Measurements from ENCODE around the gene SERP2.
"Not testable (repeated sequence)": the region's sequence is repeated elsewhere in the genome, so short reads cannot be mapped to it uniquely, and the experiment has no call there.

The SERP2 gene

DNA sequence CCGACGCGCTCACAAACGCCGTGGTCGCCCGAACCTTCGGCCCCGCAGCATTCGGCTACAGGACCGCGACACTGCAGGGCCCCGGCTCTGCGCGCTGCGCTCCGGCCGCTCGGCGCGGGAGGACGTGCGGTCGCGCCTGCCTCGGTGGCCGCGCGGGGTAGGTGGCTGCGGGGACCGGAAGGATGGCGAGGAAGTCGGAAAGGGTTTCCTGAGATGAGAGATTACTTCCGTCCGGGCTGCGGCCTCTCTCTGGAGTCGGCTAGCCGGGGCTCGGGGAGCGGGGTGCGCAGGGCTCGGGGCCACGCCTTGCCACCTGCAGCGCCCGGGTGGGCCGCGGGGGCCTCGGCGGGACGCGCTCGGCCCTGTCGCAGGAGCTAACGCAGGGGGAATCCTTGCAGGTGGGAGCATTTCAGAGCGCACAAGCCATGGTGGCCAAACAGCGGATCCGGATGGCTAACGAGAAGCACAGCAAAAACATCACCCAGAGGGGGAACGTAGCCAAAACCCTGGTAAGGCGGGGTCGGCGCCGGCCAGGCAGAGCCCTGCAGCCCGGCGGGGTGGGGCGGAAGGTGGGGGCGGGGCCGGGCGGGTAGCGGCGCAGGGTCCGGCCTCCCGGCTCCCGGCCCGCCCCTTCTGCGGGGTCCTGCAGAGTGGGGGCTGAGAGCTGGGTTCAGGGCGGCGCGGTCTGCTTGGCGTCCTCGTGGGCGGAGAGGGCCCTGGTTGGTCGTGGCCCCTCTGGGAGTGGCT lies at the start of gene SERP2:
Gene SERP2 (plus strand): TSS at position 224 of the 747 bp plus-strand sequence. CDS start 202 bp downstream, at position 426.
- Histone ChIP-seq H3K4me3 (ENCODE audit: low read depth, low read length) (peak within 1 kb of the TSS; percentile 72), H3K9me3 (ENCODE audit: control insufficient read depth, insufficient read depth, low read length) (no peaks in the 10 kb centered on the region), H3K36me3 (ENCODE audit: control insufficient read depth, insufficient read depth, low read length) (no peaks in the 10 kb centered on the region), H3K4me1 (ENCODE audit: control insufficient read depth, insufficient read depth, low read length) (peaks cover 7% of the 10 kb centered on the region), H3K27me3 (ENCODE audit: control insufficient read depth, insufficient read depth, low read length) (peaks cover 3% of the 10 kb centered on the region), H3K9ac (ENCODE audit: low read depth, low read length) (no peak within 1 kb of the TSS)

DNA sequence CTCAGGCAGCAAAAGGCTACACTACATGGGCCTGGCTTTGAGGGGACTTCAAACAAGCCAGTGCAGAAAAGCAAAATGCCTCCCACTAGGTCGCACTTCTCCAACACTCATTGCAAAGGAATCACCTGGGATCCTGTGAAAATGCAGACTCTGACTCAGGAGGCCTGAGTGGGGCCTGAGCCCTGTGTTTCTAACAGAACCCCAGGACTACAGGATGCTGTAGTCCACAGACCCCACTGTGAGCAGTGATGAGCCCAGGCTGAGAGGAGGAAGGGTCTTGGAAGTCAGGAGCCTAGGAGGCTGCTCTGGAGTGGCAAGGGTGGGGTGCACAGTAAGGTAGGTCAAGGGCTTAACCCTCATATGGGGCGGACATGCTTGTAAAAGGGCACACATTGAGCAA lies 46.7 kb upstream of the SERP2 start:
- Histone ChIP-seq H3K9ac (ENCODE audit: low read depth, low read length) (no peak overlapping the region), H3K9me3 (ENCODE audit: control insufficient read depth, insufficient read depth, low read length) (no peaks in the 10 kb centered on the region), H3K4me3 (ENCODE audit: low read depth, low read length) (no peak overlapping the region), H3K36me3 (ENCODE audit: control insufficient read depth, insufficient read depth, low read length) (no peaks in the 10 kb centered on the region), H3K27me3 (ENCODE audit: control insufficient read depth, insufficient read depth, low read length) (no peaks in the 10 kb centered on the region), H3K4me1 (ENCODE audit: control insufficient read depth, insufficient read depth, low read length) (no peaks in the 10 kb centered on the region)

DNA sequence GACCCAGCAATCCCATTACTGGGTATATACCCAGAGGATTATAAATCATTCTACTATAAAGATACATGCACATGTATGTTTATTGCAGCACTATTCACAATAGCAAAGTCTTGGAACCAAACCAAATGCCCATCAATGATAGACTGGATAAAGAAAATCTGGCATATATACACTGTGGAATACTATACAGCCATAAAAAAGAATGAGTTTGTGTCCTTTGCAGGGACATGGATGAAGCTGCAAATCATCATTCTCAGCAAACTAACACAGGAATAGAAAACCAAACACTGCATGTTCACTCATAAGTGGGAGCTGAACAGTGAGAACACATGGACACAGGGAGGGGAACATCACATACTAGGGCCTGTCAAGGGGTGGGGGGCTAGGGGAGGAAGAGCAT lies 44.6 kb upstream of the SERP2 start:
- H3K9me3 ChIP-seq (ENCODE audit: control insufficient read depth, insufficient read depth, low read length); H3K36me3 ChIP-seq (ENCODE audit: control insufficient read depth, insufficient read depth, low read length); H3K9ac ChIP-seq (ENCODE audit: low read depth, low read length); H3K4me3 ChIP-seq (ENCODE audit: low read depth, low read length); H3K4me1 ChIP-seq (ENCODE audit: control insufficient read depth, insufficient read depth, low read length); H3K27me3 ChIP-seq (ENCODE audit: control insufficient read depth, insufficient read depth, low read length): not testable (repeated sequence)

DNA sequence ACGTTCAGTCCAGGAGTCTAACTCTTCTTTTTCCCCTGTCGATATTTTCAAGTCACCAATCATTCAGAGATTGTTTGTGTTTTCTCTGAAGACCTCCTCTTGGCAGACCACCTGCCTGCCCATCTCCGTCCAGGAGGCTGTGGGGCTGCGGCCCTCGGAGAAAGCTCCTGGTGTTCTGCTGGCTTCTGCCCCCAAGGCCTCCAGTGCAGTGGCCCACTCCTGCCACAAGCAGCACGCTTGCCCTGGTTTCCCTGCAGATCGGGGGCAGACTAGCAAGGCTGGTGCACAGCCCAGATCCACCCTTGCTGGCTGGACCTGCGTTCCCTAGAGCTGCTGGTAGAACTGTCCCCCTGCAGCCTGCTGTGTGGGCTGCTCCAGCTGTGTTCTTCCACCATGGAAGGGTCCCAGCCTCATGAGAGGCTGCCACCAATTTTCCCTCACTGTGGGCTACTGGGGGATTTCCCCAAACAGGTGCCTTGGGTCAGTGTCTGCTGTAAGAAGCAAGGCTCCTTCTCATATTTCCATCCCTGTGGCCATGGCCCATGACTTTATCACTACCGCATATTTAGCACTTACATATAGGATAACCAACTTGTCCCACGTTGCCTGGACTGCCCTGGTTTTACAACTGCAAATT lies 43.6 kb upstream of the SERP2 start:
- Histone ChIP-seq H3K4me3 (ENCODE audit: low read depth, low read length) (no peak overlapping the region), H3K9me3 (ENCODE audit: control insufficient read depth, insufficient read depth, low read length) (no peaks in the 10 kb centered on the region), H3K27me3 (ENCODE audit: control insufficient read depth, insufficient read depth, low read length) (no peaks in the 10 kb centered on the region), H3K36me3 (ENCODE audit: control insufficient read depth, insufficient read depth, low read length) (no peaks in the 10 kb centered on the region), H3K4me1 (ENCODE audit: control insufficient read depth, insufficient read depth, low read length) (peaks cover 4% of the 10 kb centered on the region), H3K9ac (ENCODE audit: low read depth, low read length) (no peak overlapping the region)

DNA sequence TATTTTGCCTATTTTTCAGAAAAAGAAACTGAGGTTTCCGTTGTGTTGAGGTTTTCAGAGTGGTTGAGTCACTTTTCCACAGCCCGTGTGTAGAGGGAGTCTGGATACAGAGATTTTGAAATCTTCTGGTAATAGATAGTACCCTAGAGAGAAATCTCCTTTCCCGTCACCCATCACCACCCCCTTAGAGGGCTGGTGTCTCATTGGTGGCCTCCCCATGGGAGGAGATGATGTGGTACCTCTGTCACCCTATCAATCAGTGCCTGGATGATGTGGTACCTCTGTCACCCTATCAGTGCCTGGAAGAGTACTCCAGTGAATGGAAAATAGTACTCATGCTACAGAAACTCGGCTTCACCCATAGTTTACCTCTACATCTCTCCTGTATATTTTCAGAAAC lies 42.2 kb upstream of the SERP2 start:
- Histone ChIP-seq H3K4me3 (ENCODE audit: low read depth, low read length) (no peak overlapping the region), H3K9ac (ENCODE audit: low read depth, low read length) (no peak overlapping the region), H3K27me3 (ENCODE audit: control insufficient read depth, insufficient read depth, low read length) (no peaks in the 10 kb centered on the region), H3K9me3 (ENCODE audit: control insufficient read depth, insufficient read depth, low read length) (no peaks in the 10 kb centered on the region), H3K36me3 (ENCODE audit: control insufficient read depth, insufficient read depth, low read length) (no peaks in the 10 kb centered on the region), H3K4me1 (ENCODE audit: control insufficient read depth, insufficient read depth, low read length) (peaks cover 4% of the 10 kb centered on the region)

DNA sequence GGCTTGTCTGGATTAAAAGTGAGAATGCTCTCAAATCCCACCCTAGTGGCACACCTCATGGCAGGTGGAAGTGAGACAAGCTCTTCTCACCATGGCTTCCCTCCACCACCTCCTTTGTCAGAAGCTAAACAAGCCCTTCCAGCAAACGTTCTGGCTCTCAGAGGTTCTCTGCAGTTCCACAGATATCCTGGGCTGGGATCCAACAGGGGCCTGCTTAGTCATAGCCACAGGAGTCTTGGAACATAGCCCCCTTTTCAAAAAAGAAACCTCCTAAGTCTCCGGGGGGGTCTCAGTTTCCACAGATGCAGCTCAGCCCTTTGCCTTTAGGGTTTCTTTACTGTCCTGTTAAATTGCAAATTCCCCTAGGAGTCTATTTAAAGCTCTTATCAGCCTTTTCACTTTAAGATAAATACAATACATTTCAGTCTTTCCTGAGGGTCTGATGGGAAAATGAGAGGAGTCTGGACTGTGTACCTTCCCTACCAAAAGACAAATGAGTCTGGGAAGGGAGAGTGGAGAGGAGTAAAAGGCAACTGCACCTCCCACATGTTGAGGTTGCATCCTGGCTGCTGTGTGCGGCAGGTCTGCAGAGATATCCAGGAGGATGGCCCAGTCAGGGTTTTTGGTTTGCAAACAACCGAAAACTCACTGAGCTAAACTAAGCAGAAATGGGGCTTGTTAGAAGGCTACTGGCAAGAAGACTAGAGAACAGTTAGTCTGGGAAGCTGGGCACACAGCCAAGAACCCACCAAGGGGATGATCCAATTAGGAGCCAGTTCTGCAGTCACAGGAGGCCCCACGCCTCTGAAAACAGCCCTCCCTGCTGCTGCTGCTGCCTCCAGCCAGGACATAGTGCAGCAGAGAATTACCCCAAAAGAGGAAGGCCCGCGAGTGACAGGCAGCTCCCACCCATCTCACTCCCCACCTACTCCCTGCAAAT lies 41.4 kb upstream of the SERP2 start:
- H3K4me3 ChIP-seq (ENCODE audit: low read depth, low read length) = no peak overlapping the region
- no peaks in the 10 kb centered on the region for H3K36me3 ChIP-seq (ENCODE audit: control insufficient read depth, insufficient read depth, low read length)
- H3K9me3 ChIP-seq (ENCODE audit: control insufficient read depth, insufficient read depth, low read length) = no peaks in the 10 kb centered on the region

DNA sequence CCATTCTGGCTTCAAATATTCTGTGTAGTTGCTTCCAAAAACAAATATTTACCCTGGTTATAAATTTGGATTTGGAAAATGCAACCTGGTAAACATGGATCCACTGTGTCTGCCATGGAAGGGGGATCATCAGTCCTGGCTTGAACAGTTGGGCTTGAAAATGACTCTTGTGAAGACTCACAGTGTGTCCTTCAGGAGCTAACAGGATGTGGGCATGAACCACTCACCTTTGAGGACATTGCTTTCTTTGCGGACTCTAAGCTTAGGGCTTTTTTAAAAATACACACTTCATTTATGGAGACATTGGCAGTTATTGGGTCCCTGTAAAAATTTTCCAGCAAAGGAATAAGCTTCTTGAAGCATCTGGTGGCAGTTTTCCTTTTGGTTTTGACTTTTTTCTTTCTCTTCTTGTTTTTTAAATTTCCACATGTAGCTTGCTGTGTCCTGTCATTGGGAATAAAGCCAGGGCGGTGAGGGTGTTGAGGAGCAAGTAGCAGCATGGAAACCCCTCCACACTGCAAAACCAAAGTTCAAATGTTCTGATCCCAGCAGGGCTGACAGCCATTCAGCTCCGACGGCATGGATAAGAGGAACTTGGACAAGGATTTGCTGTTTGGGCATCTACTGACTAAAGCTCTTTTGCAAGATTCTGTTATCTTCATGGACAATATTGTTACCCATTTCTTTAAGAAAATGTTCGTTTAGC lies 39.5 kb upstream of the SERP2 start:
- H3K4me3 ChIP-seq (ENCODE audit: low read depth, low read length) = no peak overlapping the region

More for the DNA sequence above, 41.4 kb upstream of the SERP2 start:
- H3K9ac ChIP-seq (ENCODE audit: low read depth, low read length) = no peak overlapping the region
- no peaks in the 10 kb centered on the region for H3K27me3 ChIP-seq (ENCODE audit: control insufficient read depth, insufficient read depth, low read length)
- H3K4me1 ChIP-seq (ENCODE audit: control insufficient read depth, insufficient read depth, low read length) = peaks cover 4% of the 10 kb centered on the region

DNA sequence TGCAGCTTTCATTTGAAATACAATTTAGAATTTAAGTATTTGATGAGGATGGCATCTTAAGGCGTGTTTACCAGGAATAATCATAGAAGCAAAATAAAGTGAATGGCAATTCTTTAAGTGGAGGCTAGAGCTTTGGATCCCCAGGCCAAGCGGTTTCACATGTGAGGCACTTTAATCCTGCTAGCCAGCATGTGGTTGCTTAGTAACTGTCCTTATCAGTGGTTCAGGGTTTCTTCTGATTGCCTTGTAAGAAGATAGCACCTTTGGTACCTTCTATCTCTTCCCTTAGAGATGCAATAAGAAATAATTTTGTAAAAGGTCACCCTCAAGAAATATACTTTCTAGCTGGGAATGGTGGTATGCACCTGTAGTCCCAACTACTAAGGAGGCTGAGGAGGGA lies 38.9 kb upstream of the SERP2 start:
- Histone ChIP-seq H3K36me3 (ENCODE audit: control insufficient read depth, insufficient read depth, low read length) (no peaks in the 10 kb centered on the region), H3K4me3 (ENCODE audit: low read depth, low read length) (no peak overlapping the region), H3K9me3 (ENCODE audit: control insufficient read depth, insufficient read depth, low read length) (no peaks in the 10 kb centered on the region), H3K27me3 (ENCODE audit: control insufficient read depth, insufficient read depth, low read length) (no peaks in the 10 kb centered on the region), H3K4me1 (ENCODE audit: control insufficient read depth, insufficient read depth, low read length) (peaks cover 4% of the 10 kb centered on the region), H3K9ac (ENCODE audit: low read depth, low read length) (no peak overlapping the region)

More for the DNA sequence above, 39.5 kb upstream of the SERP2 start:
- Histone ChIP-seq H3K36me3 (ENCODE audit: control insufficient read depth, insufficient read depth, low read length) (no peaks in the 10 kb centered on the region), H3K27me3 (ENCODE audit: control insufficient read depth, insufficient read depth, low read length) (no peaks in the 10 kb centered on the region), H3K4me1 (ENCODE audit: control insufficient read depth, insufficient read depth, low read length) (peaks cover 4% of the 10 kb centered on the region), H3K9me3 (ENCODE audit: control insufficient read depth, insufficient read depth, low read length) (no peaks in the 10 kb centered on the region), H3K9ac (ENCODE audit: low read depth, low read length) (no peak overlapping the region)

DNA sequence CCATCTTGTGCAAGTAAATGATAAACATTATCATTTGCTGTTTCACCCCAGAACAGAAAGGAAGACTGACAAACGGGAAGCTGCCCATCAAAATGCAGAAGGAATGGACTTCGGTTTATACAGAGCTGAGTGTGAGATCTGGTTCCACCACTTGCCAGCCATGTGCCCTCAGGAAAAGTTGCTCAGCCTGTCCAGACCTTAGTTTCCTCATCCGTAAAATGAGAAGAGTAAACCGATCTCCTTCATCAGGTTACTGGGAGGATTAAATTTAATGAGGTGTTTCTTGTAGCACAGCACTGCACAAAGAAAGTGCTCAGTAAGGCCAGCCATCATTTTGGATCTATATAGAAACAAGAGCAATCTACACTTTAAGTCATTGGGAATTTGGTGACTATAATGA lies 36.7 kb upstream of the SERP2 start:
- Histone ChIP-seq H3K36me3 (ENCODE audit: control insufficient read depth, insufficient read depth, low read length) (no peaks in the 10 kb centered on the region), H3K9me3 (ENCODE audit: control insufficient read depth, insufficient read depth, low read length) (no peaks in the 10 kb centered on the region), H3K4me3 (ENCODE audit: low read depth, low read length) (no peak overlapping the region), H3K27me3 (ENCODE audit: control insufficient read depth, insufficient read depth, low read length) (no peaks in the 10 kb centered on the region), H3K9ac (ENCODE audit: low read depth, low read length) (no peak overlapping the region), H3K4me1 (ENCODE audit: control insufficient read depth, insufficient read depth, low read length) (peaks cover 4% of the 10 kb centered on the region)

DNA sequence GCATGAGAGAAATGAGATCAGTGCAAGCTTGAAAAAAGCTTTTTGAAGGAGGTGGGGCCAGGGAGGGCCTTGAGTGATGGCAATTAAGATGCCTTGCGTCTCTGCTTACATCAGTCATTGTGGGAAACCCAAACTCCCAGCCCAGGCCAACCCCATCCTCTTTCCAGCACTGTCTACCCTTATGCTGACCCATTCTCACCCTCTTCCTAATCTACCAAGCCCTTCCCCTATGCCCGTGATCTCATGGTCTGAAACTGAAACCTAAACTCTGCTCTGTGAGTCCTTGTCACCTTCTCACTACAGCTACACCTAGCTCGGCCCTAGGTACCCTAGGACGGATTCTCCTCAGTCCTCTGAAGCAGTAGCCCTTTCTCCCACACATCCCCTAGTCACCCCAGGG lies 36.0 kb upstream of the SERP2 start:
- Histone ChIP-seq H3K4me1 (ENCODE audit: control insufficient read depth, insufficient read depth, low read length) (peaks cover 4% of the 10 kb centered on the region), H3K36me3 (ENCODE audit: control insufficient read depth, insufficient read depth, low read length) (no peaks in the 10 kb centered on the region), H3K9me3 (ENCODE audit: control insufficient read depth, insufficient read depth, low read length) (no peaks in the 10 kb centered on the region), H3K9ac (ENCODE audit: low read depth, low read length) (no peak overlapping the region), H3K27me3 (ENCODE audit: control insufficient read depth, insufficient read depth, low read length) (no peaks in the 10 kb centered on the region), H3K4me3 (ENCODE audit: low read depth, low read length) (no peak overlapping the region)

DNA sequence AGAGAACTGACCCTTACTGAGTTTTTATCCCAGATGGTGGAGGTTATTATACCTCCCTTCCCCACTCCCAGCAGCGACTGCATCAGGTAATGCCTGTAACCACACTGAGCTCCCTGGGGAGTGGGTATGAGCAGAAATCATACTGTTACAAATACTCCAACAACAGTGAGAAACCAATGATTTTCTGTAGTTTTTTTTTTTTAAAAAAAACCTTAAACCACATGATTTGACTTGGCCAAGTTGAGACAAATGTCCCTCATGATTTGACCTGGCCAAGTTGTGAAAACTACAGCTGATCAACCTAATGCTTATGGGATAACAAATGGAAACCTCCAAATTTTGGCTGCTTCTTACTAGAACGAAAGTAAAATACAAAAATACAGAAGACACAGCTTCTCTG lies 33.1 kb upstream of the SERP2 start:
- Histone ChIP-seq H3K9me3 (ENCODE audit: control insufficient read depth, insufficient read depth, low read length) (no peaks in the 10 kb centered on the region), H3K36me3 (ENCODE audit: control insufficient read depth, insufficient read depth, low read length) (no peaks in the 10 kb centered on the region), H3K4me3 (ENCODE audit: low read depth, low read length) (no peak overlapping the region), H3K9ac (ENCODE audit: low read depth, low read length) (no peak overlapping the region), H3K27me3 (ENCODE audit: control insufficient read depth, insufficient read depth, low read length) (no peaks in the 10 kb centered on the region), H3K4me1 (ENCODE audit: control insufficient read depth, insufficient read depth, low read length) (no peaks in the 10 kb centered on the region)

All from iPS-15b (cell line).